ENCODE results near the gene DAZAP2.

DNA sequence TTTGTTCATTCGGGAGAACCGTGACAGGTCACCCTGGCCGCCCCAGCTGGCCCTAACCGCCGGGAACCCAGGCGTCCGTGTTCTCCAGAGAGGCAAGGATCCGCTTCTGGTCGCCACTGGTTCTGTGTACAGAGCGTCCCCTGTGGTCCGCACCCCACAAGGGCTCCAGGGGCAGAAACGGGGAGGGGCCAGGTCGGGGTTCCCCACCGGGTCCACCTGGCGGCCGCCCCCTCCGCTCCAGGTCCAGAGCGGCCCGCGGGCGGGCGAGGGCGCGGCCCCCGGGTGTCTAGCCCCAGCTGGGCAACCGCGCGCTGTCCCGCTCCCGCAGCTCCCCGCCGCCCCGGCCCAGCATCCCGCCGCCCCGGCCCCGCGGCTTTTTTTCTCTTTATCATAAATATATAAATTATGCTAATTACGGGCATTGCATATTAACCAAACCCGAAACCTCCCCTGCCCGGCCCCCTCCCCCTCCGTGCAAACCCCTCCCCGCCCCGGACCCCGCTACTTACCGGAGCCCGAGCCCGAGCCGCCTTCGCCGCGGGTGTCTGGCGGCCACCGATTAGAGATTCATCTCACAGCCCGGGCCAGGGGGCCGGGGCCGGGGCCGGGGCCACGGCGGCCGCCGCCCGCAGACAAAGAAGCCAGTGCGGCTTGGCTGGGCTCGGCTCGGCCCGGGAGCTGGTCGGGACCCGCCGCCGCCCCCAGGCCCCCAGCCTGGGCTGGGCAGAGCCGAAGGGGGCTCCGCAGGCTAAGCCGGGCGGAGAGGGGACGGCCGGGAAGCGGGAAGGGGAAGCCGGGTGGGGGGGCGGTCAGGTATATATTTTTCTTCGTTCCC, 21.3 kb upstream of the DAZAP2 start:
- peak; percentile 34 for TF ChIP-seq CTCF (IDR thresholded peaks at IDR 0.05; ENCODE audit: low read length)
- no peak for TF ChIP-seq EZH2 (optimal IDR thresholded peaks at IDR 0.05; ENCODE audit: low read depth, low read length)
